Measurements from ENCODE around the gene RCOR2. TPM values are rescaled to one million over a fixed set of nuclear protein-coding genes. Genes with fewer than 3 reads are reported as not detected.
A peak's percentile ranks its signal among the peaks of the same experiment; 100 is the strongest.

Gene RCOR2
- total RNA-seq, 1 experiment from 2014 or later: 3.4 TPM

GRCh38 chr11:63919267-63920125 lies 2.5 kb upstream of the RCOR2 start:
- Histone ChIP-seq H3K4me2 (peak overlapping the region; percentile 81), H3K4me1 (replicated peaks; ENCODE audit: insufficient read depth) (peaks cover 53% of the 10 kb centered on the region), H3K27ac (peak overlapping the region; percentile 55), H3K79me2 (ENCODE audit: low read depth) (no peaks in the 10 kb centered on the region), H3K36me3 (ENCODE audit: low read depth) (no peaks in the 10 kb centered on the region), H3F3A (ENCODE audit: insufficient read depth, low read depth) (peaks cover 33% of the 10 kb centered on the region), H3K4me3 (peak overlapping the region; percentile 62), H3K27me3 (ENCODE audit: insufficient read depth, low read depth) (no peaks in the 10 kb centered on the region), H3K9me3 (ENCODE audit: insufficient read depth, low read depth) (no peaks in the 10 kb centered on the region), H2AFZ (peak overlapping the region; percentile 85), H4K20me1 (ENCODE audit: insufficient read depth) (no peaks in the 10 kb centered on the region), H3K9me2 (ENCODE audit: insufficient read depth) (no peaks in the 10 kb centered on the region)
- TSS peak; percentile 77 for BruUV-seq (replicated peaks)
- intact Hi-C loops (cut with micrococcal nuclease; ENCODE audit: unreplicated experiment): loop anchor here (1.0 to 5.0 kb wide), 3 partner anchors 15 to 47 kb away; no protein-coding TSS in a partner anchor
- ChIA-PET POLR2A (ENCODE audit: unreplicated experiment) (interaction anchor here (0.5 to 0.9 kb wide), 3 partner anchors 15 to 1064 kb away, joined by 4 to 10 read pairs (median 8); partner anchors contain the start of gene MARK2), CTCF (interaction anchor here (0.6 to 0.9 kb wide), 2 partner anchors 15 to 500 kb away, joined by 4 to 5 read pairs; no protein-coding TSS in a partner anchor)
- TF ChIP-seq EZH2 (IDR thresholded peaks at IDR 0.05; ENCODE audit: low read depth) (no peak), CTCF (conservative IDR thresholded peaks at IDR 0.05) (no peak)
- peak; percentile 73 to 86 for DNase-seq

GRCh38 chr11:63918507-63919191 lies 1.7 kb upstream of the RCOR2 start:
- ChIA-PET CTCF (interaction anchor here (2.0 kb wide), 1 partner anchor 16 kb away, joined by 18 read pairs; no protein-coding TSS in a partner anchor), POLR2A (ENCODE audit: unreplicated experiment) (no interaction called here)
- Histone ChIP-seq H3K9me2 (ENCODE audit: insufficient read depth) (no peaks in the 10 kb centered on the region), H3K4me1 (replicated peaks; ENCODE audit: insufficient read depth) (peaks cover 53% of the 10 kb centered on the region), H3K27ac (peak overlapping the region; percentile 55), H3K4me2 (peak overlapping the region; percentile 81), H4K20me1 (ENCODE audit: insufficient read depth) (no peaks in the 10 kb centered on the region), H3K36me3 (ENCODE audit: low read depth) (no peaks in the 10 kb centered on the region), H3K4me3 (peak overlapping the region; percentile 62; the same call in 1 of the 2 replicates), H3K9me3 (ENCODE audit: insufficient read depth, low read depth) (no peaks in the 10 kb centered on the region), H3F3A (ENCODE audit: insufficient read depth, low read depth) (peaks cover 39% of the 10 kb centered on the region), H3K79me2 (ENCODE audit: low read depth) (no peaks in the 10 kb centered on the region), H3K27me3 (ENCODE audit: insufficient read depth, low read depth) (no peaks in the 10 kb centered on the region), H2AFZ (peak overlapping the region; percentile 85)
- intact Hi-C loops (cut with micrococcal nuclease; ENCODE audit: unreplicated experiment): loop anchor here (1.0 to 5.0 kb wide), 3 partner anchors 16 to 46 kb away; no protein-coding TSS in a partner anchor
- peak; percentile 40 to 41 for DNase-seq
- TF ChIP-seq CTCF (conservative IDR thresholded peaks at IDR 0.05) (no peak), EZH2 (IDR thresholded peaks at IDR 0.05; ENCODE audit: low read depth) (no peak)
- no TSS peak for BruUV-seq (replicated peaks)
